Measurements from ENCODE around the gene STRA8. TPM values are rescaled to one million over a fixed set of nuclear protein-coding genes. Genes with fewer than 3 reads are reported as not detected.

The STRA8 gene
- total RNA-seq, 2 donors from 2014 or later: not detected

DNA sequence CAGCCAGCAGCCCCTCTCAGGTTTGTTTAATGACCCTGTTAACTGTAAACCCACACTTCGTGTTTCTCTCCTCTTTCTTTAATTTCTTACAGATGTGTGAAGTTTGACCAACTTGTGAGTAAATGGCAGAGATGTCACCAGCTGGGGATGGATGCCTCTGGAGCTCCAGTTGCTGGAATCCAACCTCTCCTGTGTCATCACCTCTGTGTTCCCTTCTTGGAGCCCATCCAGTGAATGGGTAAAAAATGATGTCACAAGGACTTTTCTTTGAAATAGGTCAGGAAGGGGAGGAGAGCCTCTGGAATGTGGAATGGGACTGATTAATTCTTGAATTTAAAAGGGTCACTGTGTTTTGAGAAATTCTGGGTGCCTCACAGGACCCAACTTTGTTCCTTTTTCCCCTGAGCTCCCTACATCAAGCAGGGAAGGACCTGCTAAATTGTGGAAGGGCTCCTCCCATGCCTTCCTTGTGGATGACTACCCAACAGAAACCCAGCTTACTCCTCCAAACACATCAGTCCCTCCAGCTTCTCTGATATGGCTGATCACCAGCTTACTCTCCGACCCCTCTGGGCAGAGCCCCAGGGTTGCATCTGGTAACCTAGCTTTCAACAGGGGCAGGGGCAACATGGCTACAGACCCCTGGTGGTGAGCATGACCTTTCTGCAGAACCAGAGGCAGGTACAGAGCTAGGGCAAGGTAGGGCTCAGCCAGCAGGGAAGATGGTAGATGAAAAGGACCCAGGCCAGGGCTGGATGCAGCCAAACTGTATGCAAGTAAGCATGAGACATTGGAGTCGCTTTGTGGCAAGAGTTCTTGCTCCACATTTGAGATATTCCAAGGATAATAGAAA is 67.5 kb downstream of the STRA8 start:
- Mint-ChIP-seq H3K9me3 (peaks cover 5 to 6% of the 10 kb centered on the region in 2 donors), H3K36me3 (peaks cover 4 to 6% of the 10 kb centered on the region in 2 donors), H3K27ac (no peak overlapping the region)
- DNase-seq (ENCODE audit: low spot score in 2 of 2) (no peak), ATAC-seq (no peak)

Other genes with a start within 250 kb of the STRA8 start
- 1 to 10 TPM; 2.3 to 2.4 TPM for gene AGBL3, start 247.3 kb upstream of the STRA8 start, total RNA-seq
- 10 to 100 TPM in 1 of 2 donors, 1 to 10 TPM in 1; 8.3 to 13.6 TPM for gene TMEM140, start 85.8 kb upstream of the STRA8 start, total RNA-seq
- 10 to 100 TPM; 27.2 to 28.2 TPM for gene CYREN, start 63.1 kb upstream of the STRA8 start, total RNA-seq
- 10 to 100 TPM in 1 of 2 donors, 1 to 10 TPM in 1; 9.9 to 13.7 TPM for gene WDR91, start 22.3 kb upstream of the STRA8 start, total RNA-seq